Progenitor cell of endocrine pancreas (in vitro differentiated cells): ENCODE data around the gene KCNE4. TPM values are rescaled to one million over a fixed set of nuclear protein-coding genes. Genes with fewer than 3 reads are reported as not detected.
A peak's percentile ranks its signal among the peaks of the same experiment; 100 is the strongest.

Source experiments
- DNase-seq: peaks from one replicate; pipeline ENCODE4 v3.0.0; 2021; ENCODE audit warnings: low spot score; ENCODE audit not compliant: unreplicated experiment
- H3K27ac Mint-ChIP-seq: 2 replicates; pipeline ENCODE4 v1.8.0; 2021; ENCODE audit warnings: mild to moderate bottlenecking, moderate library complexity, mixed read lengths
- H3K27me3 Mint-ChIP-seq: 2 replicates; pipeline ENCODE4 v1.8.0; 2021; ENCODE audit warnings: mixed read lengths
- H3K36me3 Mint-ChIP-seq: 2 replicates; pipeline ENCODE4 v1.8.0; 2022; ENCODE audit warnings: mixed read lengths; ENCODE audit not compliant: insufficient read depth
- H3K4me1 Mint-ChIP-seq: 2 replicates; pipeline ENCODE4 v1.8.0; 2021; ENCODE audit warnings: low read depth, mixed read lengths
- H3K4me3 Mint-ChIP-seq: 2 replicates; pipeline ENCODE4 v1.8.0; 2021; ENCODE audit warnings: low read depth, mild to moderate bottlenecking, moderate library complexity, mixed read lengths
- H3K9me3 Mint-ChIP-seq: 2 replicates; pipeline ENCODE4 v1.8.0; 2021; ENCODE audit warnings: low read depth, mixed read lengths
- long read RNA-seq: library from polyadenylated mRNA; unstranded; transcript quantifications from one replicate; pipeline ENCODE4 v2.0.0, GENCODE V29; 2020
- total RNA-seq: library from RNA; stranded (reverse); gene quantifications from 2 replicates; pipeline ENCODE4 v1.2.1, GENCODE V29; 2021
- TF ChIP-seq, protein P1 (sequence below): fragments of 200-600 bp; sonication (generic); IDR thresholded peaks from one replicate; pipeline ENCODE4 v1.5.0; 2021; ENCODE audit warnings: antibody characterized with exemption, mild to moderate bottlenecking; ENCODE audit not compliant: unreplicated experiment

KCNE4 gene, protein sequence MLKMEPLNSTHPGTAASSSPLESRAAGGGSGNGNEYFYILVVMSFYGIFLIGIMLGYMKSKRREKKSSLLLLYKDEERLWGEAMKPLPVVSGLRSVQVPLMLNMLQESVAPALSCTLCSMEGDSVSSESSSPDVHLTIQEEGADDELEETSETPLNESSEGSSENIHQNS
- 0.60 and 0.72 TPM in 2 replicates for total RNA-seq
- long read RNA-seq, partial matches to known transcripts = 0 of 3 reads
- long read RNA-seq, other reads (novel, unspliced or antisense) = 0 of 3 reads

DNA sequence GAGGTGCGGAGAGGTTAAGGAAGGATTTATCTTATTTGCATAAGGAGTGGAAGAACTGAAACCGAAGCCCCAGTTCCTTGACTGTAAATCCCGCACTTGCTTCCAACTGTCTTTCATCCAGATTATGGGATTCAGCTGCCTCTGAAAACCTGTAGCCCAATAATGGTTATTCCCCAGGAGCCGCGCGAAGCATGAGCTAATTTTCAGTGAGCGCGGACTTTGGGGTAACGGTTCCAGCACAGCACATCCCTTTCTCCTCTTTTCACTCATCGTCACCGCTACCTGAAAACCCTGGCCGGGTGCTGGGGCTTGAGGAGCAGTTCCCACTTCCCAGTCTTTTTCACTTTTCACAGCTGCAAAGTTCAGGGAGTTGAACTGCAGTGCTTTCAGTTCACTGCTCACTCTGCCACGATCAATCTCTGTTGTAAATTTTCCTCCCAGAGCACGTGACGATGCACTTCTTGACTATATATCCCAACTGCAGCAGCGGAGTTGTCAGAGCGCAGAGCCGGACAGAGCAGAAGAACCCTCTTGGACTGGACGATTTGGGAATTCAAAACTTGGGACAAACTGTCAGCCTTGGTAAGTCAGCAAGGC is at the start of gene KCNE4:
Gene KCNE4 (plus strand): TSS at position 498 of the 597 bp plus-strand sequence. CDS start 641 bp downstream, outside the sequence.
- DNase-seq = no peak
- no peaks in the 10 kb centered on the region for H3K9me3 Mint-ChIP-seq
- H3K27ac Mint-ChIP-seq = peak within 1 kb of the TSS; percentile 30
- peak within 1 kb of the TSS; percentile 7 for H3K4me3 Mint-ChIP-seq
- H3K4me1 Mint-ChIP-seq = peaks cover 22% of the 10 kb centered on the region
- peaks cover 14% of the 10 kb centered on the region for H3K27me3 Mint-ChIP-seq
- TF ChIP-seq, protein P1, sequence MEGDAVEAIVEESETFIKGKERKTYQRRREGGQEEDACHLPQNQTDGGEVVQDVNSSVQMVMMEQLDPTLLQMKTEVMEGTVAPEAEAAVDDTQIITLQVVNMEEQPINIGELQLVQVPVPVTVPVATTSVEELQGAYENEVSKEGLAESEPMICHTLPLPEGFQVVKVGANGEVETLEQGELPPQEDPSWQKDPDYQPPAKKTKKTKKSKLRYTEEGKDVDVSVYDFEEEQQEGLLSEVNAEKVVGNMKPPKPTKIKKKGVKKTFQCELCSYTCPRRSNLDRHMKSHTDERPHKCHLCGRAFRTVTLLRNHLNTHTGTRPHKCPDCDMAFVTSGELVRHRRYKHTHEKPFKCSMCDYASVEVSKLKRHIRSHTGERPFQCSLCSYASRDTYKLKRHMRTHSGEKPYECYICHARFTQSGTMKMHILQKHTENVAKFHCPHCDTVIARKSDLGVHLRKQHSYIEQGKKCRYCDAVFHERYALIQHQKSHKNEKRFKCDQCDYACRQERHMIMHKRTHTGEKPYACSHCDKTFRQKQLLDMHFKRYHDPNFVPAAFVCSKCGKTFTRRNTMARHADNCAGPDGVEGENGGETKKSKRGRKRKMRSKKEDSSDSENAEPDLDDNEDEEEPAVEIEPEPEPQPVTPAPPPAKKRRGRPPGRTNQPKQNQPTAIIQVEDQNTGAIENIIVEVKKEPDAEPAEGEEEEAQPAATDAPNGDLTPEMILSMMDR = no peak
- H3K36me3 Mint-ChIP-seq = no peaks in the 10 kb centered on the region

- Mint-ChIP-seq H3K27me3 (peaks cover 3% of the 10 kb centered on the region), H3K9me3 (no peaks in the 10 kb centered on the region), H3K36me3 (no peaks in the 10 kb centered on the region), H3K4me3 (no peak overlapping the region), H3K27ac (no peak overlapping the region), H3K4me1 (no peaks in the 10 kb centered on the region)
- no peak for DNase-seq
- TF ChIP-seq, protein P1 = no peak
Measured at GRCh38 chr2:223003191-223003590, 48.8 kb upstream of the KCNE4 start.

DNA sequence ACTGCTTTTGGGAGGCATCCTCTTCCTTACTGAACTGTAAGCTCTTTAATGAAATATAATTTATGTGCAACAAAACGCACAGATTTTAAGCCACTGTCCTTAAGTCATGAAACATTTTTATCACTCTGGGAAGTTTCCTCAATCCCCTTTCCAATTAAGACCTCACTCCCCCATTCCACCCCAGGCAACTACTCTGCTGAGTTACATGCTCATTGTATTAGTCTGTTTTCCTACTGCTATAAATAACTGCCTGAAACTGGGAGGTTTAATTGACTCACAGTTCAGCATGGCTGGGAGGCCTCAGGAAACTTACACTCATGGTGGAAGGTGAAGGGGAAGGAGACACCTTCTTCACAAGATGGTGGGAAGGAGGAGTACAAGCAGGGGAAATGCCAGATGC is 46.5 kb upstream of the KCNE4 start:
- H3K9me3 Mint-ChIP-seq = no peaks in the 10 kb centered on the region
- no peak overlapping the region for H3K27ac Mint-ChIP-seq
- no peaks in the 10 kb centered on the region for H3K36me3 Mint-ChIP-seq
- DNase-seq = no peak
- no peak overlapping the region for H3K4me3 Mint-ChIP-seq
- peaks cover 3% of the 10 kb centered on the region for H3K27me3 Mint-ChIP-seq
- no peaks in the 10 kb centered on the region for H3K4me1 Mint-ChIP-seq
- TF ChIP-seq, protein P1 = no peak

DNA sequence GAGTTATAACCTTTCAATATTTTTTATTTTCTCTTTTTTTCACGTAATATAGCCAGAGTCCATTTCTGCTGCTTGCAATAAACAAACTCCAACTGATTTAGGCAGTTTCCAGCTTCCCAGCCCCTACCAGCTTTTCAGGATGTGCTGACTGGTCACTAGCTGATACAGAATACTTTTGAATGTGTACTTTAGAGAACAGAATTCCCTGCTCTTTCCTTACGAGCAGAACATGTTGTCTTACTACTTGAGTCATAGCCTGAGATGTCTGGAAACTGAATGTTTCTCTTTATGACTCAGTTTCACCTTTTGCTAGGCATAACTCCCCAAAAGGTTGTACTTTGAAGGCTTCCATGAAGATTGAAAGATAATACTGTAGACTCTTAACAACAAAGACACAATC is 44.5 kb upstream of the KCNE4 start:
- TF ChIP-seq, protein P1 = no peak

DNA sequence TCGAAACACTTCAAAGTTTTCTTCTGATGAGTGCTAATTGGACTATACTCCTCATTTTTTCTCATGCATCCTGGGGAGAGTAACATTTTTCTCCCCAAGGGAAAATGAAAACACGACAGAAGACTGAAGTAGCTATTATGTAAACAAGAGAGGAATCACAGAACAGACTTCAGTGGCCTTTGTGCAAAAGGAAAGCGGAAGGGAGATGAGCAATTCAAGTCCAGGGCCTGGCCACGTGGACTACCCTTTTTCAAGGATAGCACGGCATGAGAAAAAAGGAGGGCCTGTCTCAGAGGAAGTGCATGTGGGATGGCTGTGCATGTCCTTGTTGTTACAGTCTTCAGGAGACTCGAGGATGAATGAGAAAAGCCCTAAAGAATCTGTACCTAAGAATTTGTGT is 43.8 kb upstream of the KCNE4 start:
- Mint-ChIP-seq H3K27ac (no peak overlapping the region), H3K4me1 (no peaks in the 10 kb centered on the region)

More for the DNA sequence above, 44.5 kb upstream of the KCNE4 start:
- Mint-ChIP-seq H3K36me3 (no peaks in the 10 kb centered on the region), H3K4me1 (no peaks in the 10 kb centered on the region), H3K27ac (no peak overlapping the region), H3K9me3 (no peaks in the 10 kb centered on the region), H3K4me3 (no peak overlapping the region), H3K27me3 (no peaks in the 10 kb centered on the region)
- no peak for DNase-seq

More for the DNA sequence above, 43.8 kb upstream of the KCNE4 start:
- no peak overlapping the region for H3K4me3 Mint-ChIP-seq
- H3K9me3 Mint-ChIP-seq = peaks cover 3% of the 10 kb centered on the region
- no peaks in the 10 kb centered on the region for H3K36me3 Mint-ChIP-seq
- DNase-seq = no peak
- TF ChIP-seq, protein P1 = no peak
- peaks cover 1% of the 10 kb centered on the region for H3K27me3 Mint-ChIP-seq
